Skeletal muscle tissue (tissue), 4 donors: Measurements from ENCODE around the gene SRSF6. TPM values are rescaled to one million over a fixed set of nuclear protein-coding genes. Genes with fewer than 3 reads are reported as not detected.
"Not testable (repeated sequence)": the region's sequence is repeated elsewhere in the genome, so short reads cannot be mapped to it uniquely, and the experiment has no call there.

Experiments
- H3K27ac ChIP-seq: one replicate; pipeline ENCODE4 v1.7.0; 2013; ENCODE audit warnings: mild to moderate bottlenecking, low read depth, low read length, inconsistent platforms
- H3K27me3 ChIP-seq, 3 donors: one replicate each; pipeline ENCODE4 v1.7.0; 2013; ENCODE audit warnings: low read length in 3 of 3; ENCODE audit not compliant: control insufficient read depth in 3 of 3, insufficient read depth in 3 of 3
- H3K36me3 ChIP-seq, 3 donors: one replicate each; pipeline ENCODE4 v1.7.0; 2013; ENCODE audit warnings: low read length in 3 of 3; ENCODE audit not compliant: control insufficient read depth in 3 of 3, insufficient read depth in 3 of 3
- H3K4me1 ChIP-seq, 3 donors: one replicate each; pipeline ENCODE4 v1.7.0; 2013; ENCODE audit warnings: low read length in 3 of 3, mild to moderate bottlenecking in 3 of 3; ENCODE audit not compliant: control insufficient read depth in 3 of 3, insufficient read depth in 3 of 3
- H3K4me3 ChIP-seq, 3 donors: one replicate each; pipeline ENCODE4 v1.7.0; 2013; ENCODE audit warnings: low read length in 3 of 3
- H3K9ac ChIP-seq, 3 donors: one replicate each; pipeline ENCODE4 v1.7.0; 2013; ENCODE audit warnings: low read length in 3 of 3, mild to moderate bottlenecking in 3 of 3, moderate library complexity in 2 of 3, low read depth in 1 of 3
- H3K9me3 ChIP-seq, 3 donors: one replicate each; pipeline ENCODE4 v1.7.0; 2013; ENCODE audit warnings: low read length in 3 of 3; ENCODE audit not compliant: control insufficient read depth in 3 of 3
- total RNA-seq: library from RNA; depleted of rRNA; stranded (reverse); fragments of >200 nt; gene quantifications from one replicate; pipeline ENCODE4 v1.2.3, GENCODE V29; 2014
- donor health status: Osteomylitis.

The SRSF6 gene
- total RNA-seq, 1 donor from 2014 or later = 44.9 TPM

DNA sequence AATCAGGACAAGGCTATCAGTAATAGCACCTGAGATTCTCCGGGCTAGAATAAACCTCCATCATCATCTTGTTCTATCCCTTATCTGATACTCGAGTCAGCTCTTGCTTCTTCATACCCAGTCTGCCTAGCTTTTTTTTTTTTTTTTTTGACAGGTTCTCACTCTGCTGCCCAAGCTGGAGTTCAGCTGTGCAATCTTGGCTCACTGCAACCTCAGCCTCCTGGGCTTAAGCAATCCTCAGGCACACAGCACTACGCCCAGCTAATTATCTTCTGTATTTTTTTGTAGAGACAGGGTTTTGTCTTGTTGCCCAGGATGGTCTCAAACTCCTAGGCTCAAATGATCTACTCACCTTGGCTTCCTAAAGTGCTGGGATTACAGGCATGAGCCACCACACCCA is 19.5 kb downstream of the SRSF6 start:
- Histone ChIP-seq H3K4me3 (no peak overlapping the region), H3K9me3 (no peaks in the 10 kb centered on the region), H3K36me3 (peaks cover 0 to 6% (median 0%) of the 10 kb centered on the region in 3 donors), H3K4me1 (no peaks in the 10 kb centered on the region), H3K27ac (no peak overlapping the region), H3K27me3 (no peaks in the 10 kb centered on the region), H3K9ac (no peak overlapping the region)

- Histone ChIP-seq H3K9me3 (no peaks in the 10 kb centered on the region), H3K4me3 (no peak overlapping the region), H3K27ac (no peak overlapping the region), H3K9ac (no peak overlapping the region), H3K4me1 (no peaks in the 10 kb centered on the region), H3K36me3 (peaks cover 0 to 2% (median 0%) of the 10 kb centered on the region in 3 donors), H3K27me3 (no peaks in the 10 kb centered on the region)
Observed at GRCh38 chr20:43477619-43478018, 19.9 kb downstream of the SRSF6 start.

- Histone ChIP-seq H3K4me1 (no peaks in the 10 kb centered on the region), H3K4me3 (no peak overlapping the region), H3K27ac (no peak overlapping the region), H3K27me3 (no peaks in the 10 kb centered on the region), H3K36me3 (no peaks in the 10 kb centered on the region), H3K9me3 (no peaks in the 10 kb centered on the region), H3K9ac (no peak overlapping the region)
Observed at GRCh38 chr20:43490038-43490437, 32.3 kb downstream of the SRSF6 start.

GRCh38 chr20:43492101-43492500 is 34.4 kb downstream of the SRSF6 start:
- H3K36me3 ChIP-seq = peaks cover 2 to 8% (median 4%) of the 10 kb centered on the region in 3 donors
- no peak overlapping the region for H3K27ac ChIP-seq
- no peaks in the 10 kb centered on the region for H3K4me1 ChIP-seq
- no peaks in the 10 kb centered on the region for H3K27me3 ChIP-seq
- no peaks in the 10 kb centered on the region for H3K9me3 ChIP-seq
- H3K4me3 ChIP-seq = no peak overlapping the region
- H3K9ac ChIP-seq = no peak overlapping the region

DNA sequence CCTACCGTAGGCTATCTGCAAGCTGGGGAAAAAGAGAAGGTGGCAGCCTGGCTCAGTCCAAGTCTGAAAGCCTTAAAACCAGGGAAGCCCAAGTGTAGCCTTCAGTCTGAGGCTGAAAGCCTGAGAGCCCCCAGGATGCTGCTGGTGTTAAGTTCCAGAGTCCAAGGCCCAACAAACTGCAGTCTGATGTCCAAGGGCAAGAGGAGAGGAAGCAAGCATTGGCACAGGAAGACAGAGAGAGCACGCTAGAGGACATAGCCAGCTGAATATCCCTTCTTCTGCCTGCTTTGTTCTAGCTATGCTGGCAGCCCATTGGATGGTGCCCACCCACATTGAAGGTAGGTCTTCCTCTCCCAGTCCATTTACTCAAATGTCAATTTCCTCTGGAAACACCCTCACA is 37.7 kb downstream of the SRSF6 start:
- Histone ChIP-seq H3K4me3 (no peak overlapping the region), H3K36me3 (peaks cover 2 to 8% (median 4%) of the 10 kb centered on the region in 3 donors), H3K9ac (no peak overlapping the region), H3K4me1 (no peaks in the 10 kb centered on the region), H3K27ac (no peak overlapping the region), H3K9me3 (no peaks in the 10 kb centered on the region), H3K27me3 (no peaks in the 10 kb centered on the region)

DNA sequence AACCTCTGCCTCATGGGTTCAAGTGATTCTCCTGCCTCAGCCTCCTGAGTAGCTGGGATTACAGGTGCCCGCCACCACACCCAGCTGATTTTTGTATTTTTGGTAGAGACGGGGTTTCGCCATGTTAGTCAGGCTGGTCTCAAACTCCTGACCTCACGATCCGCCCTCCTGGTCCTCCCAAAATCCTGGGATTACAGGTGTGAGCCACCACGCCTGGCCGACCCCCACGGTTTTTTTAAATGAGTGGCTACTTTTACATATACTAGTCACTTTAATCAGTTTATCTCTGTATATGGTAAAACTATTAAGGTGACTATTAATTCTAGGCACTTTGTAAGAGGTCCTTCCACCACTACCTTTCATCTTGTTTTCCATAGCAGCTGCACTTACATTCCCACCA is 44.3 kb downstream of the SRSF6 start:
- not testable (repeated sequence) for H3K36me3 ChIP-seq, H3K9ac ChIP-seq, H3K4me3 ChIP-seq, H3K4me1 ChIP-seq, H3K27ac ChIP-seq, H3K9me3 ChIP-seq
- peaks cover 6 to 22% (median 9%) of the 10 kb centered on the region in 3 donors for H3K27me3 ChIP-seq

- H3K9me3 ChIP-seq = no peaks in the 10 kb centered on the region
- no peak overlapping the region for H3K27ac ChIP-seq
- no peak overlapping the region for H3K9ac ChIP-seq
- no peaks in the 10 kb centered on the region for H3K36me3 ChIP-seq
- no peak overlapping the region for H3K4me3 ChIP-seq
- H3K27me3 ChIP-seq = peaks cover 14 to 25% (median 24%) of the 10 kb centered on the region in 3 donors
- peaks cover 0 to 5% (median 5%) of the 10 kb centered on the region in 3 donors for H3K4me1 ChIP-seq
Observed at GRCh38 chr20:43506238-43506637, 48.5 kb downstream of the SRSF6 start.

DNA sequence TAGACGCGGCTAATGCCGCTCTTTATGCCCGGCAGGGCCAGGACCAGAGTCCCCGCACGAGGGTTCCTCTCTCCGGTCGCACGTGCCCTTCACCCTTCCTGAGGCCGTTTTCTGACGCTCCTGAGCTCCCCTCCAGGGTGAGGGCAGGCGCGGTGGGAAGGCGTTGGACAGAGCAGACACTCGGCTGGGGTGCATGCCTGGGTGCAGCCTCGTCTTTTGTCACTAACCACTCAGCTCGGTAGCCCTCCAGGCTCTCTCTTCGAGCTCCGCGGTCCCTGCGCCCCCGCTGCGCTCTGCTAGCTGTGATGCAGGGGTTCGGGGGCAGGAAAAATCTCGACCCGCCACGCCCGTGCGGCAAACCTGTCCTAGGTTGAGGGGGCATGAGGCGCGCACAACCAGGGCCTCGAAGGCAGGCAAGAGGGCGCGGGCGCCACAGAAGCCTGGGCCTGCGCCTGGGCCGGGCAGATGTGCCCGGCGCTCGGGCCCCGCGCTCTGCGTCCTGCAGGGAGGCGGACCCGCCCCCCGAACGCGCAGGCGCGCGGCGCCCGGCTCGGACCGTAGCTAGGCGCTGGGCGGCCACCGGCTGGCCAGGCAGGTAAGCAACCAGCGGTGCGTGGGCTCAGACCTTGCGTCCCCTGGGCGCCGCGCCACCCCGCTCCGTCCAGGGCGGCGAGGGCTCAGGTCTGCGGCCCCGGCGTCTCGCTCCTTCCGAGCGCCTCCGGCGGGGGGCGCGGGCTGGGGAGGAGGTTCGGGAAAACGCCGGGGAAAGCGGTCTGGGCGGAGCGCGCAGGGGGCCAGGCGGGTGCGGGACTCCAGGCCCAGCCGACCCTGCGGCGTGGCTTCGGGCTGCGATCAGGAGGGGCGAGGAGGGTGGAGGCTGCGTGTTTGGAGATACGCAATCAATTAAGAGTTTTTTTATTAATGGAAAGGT is 49.7 kb downstream of the SRSF6 start, which contains the start of gene L3MBTL1:
L3MBTL1 (plus strand) TSS at position 548 of the 931 bp plus-strand sequence. CDS start 5,807 bp downstream, outside the sequence.
- peak within 1 kb of the TSS; percentile 23 to 67 (median 60) for H3K4me3 ChIP-seq
- H3K9me3 ChIP-seq = no peaks in the 10 kb centered on the region
- no peak within 1 kb of the TSS for H3K27ac ChIP-seq
- H3K4me1 ChIP-seq = peaks cover 0 to 5% (median 5%) of the 10 kb centered on the region in 3 donors
- peaks cover 14 to 25% (median 24%) of the 10 kb centered on the region in 3 donors for H3K27me3 ChIP-seq
- peak within 1 kb of the TSS in 1 of 3 donors; percentile 25 for H3K9ac ChIP-seq
- H3K36me3 ChIP-seq = no peaks in the 10 kb centered on the region

DNA sequence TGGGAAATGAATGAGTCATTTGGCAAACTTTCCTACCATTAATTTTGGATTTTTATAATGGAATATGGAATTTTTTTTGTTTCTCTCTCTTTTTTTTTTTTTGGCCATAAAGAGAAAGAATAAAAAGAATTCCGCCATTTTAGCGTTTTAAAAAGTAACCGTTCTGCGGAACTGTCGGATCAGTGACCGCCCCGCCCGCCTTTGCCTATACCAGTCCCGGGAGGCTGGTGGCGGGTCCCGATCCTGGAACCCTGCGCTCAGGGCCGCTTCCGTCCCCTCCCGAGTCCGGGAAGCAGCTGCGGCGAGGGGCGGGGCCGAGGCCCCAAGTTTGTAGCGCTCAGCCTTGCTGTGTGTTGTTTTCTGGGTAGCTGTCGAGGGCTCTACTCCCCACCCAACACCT is 50.4 kb downstream of the SRSF6 start:
- Histone ChIP-seq H3K27ac (no peak overlapping the region), H3K36me3 (no peaks in the 10 kb centered on the region), H3K9ac (no peak overlapping the region), H3K9me3 (no peaks in the 10 kb centered on the region), H3K4me3 (peak overlapping the region in 2 of 3 donors; percentile 60 to 67), H3K27me3 (peaks cover 14 to 25% (median 24%) of the 10 kb centered on the region in 3 donors), H3K4me1 (peaks cover under 1 to 10% (median 8%) of the 10 kb centered on the region in 3 donors)

GRCh38 chr20:43508604-43509040 is 50.9 kb downstream of the SRSF6 start:
- Histone ChIP-seq H3K27ac (no peak overlapping the region), H3K4me1 (peaks cover 6 to 15% (median 13%) of the 10 kb centered on the region in 3 donors), H3K9ac (no peak overlapping the region), H3K9me3 (no peaks in the 10 kb centered on the region), H3K4me3 (no peak overlapping the region), H3K36me3 (no peaks in the 10 kb centered on the region), H3K27me3 (peaks cover 14 to 25% (median 24%) of the 10 kb centered on the region in 3 donors)
